HG03196 (cell line): ENCODE measurements around the gene STRIT1.
"Not testable (repeated sequence)": the region's sequence is repeated elsewhere in the genome, so short reads cannot be mapped to it uniquely, and the experiment has no call there.

Source experiments
- ATAC-seq: cut with Tn5 transposase; IDR thresholded peaks from one replicate; pipeline ENCODE4 v1.9.1; 2021; ENCODE audit not compliant: unreplicated experiment

Gene STRIT1

DNA sequence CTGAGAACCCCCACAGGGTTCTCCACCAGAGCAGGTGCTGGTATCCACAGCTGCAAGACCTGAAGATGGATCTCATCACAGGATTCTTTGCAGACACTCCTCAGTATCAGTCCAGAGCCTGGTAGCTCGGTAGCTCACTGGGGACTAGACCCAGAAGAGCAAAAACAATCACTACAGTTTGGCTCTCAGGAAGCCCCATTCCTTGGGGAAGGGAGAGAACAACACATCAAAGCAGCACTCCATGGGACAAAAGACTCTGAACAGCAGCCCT is 22.2 kb downstream of the STRIT1 start:
- no peak for ATAC-seq

DNA sequence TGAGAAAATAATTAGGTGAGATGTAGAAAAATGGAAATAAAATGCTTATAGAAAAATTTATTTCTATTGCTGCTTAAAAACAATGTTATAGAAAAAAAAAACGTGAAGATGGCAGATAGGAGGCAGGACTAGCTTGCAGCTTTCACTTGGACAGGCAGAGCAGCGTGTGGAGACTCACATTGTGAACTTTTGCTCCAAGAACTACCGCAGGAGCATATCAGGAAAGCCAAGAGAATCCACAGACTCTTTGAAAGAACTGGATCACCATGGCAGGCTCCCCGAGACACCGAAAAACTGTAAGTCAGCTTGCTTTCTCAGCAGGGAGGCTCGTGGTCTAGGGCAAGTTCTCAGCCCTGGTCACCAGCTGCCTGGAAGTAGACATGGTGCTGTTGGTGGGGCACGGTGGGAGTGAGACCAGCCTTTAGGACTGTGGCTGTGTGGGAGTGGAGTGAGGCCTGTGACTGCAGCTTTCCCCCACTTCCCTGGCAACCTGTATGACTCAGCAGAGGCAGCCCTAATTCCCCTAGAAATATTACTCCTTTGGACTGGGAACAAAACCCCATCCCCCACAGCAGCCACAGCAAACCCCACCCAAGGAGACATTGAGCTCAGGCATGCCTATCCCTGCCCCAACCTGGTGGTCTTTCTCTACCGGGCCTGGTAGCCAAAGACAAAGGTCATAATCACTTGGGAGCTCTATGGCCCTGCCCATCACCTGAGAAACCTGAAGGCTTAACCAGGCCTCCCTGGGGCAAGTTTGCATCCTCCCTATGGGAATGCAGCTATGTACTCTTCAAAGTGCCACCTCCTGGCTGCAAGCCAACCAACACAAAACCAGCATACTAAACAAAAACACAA is 22.8 kb downstream of the STRIT1 start:
- ATAC-seq = no peak

DNA sequence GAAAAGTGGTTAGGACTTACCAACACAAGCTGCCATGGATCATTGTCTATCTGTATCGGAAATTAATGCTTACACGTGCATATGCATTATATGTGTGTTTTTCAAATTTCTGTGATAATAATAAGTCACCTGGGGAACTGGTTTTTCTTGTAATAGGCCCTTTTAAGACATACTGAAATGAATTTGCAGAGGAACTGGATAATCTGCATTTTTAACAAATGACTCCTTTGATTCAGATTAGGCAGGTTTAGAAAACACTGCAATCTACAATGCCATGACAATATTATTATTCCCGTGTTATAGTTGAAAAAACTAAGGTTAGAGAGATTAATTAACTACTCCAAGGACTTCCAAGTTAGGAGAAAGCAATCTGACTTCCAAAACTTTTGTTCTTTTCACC is 23.4 kb downstream of the STRIT1 start:
- no peak for ATAC-seq

DNA sequence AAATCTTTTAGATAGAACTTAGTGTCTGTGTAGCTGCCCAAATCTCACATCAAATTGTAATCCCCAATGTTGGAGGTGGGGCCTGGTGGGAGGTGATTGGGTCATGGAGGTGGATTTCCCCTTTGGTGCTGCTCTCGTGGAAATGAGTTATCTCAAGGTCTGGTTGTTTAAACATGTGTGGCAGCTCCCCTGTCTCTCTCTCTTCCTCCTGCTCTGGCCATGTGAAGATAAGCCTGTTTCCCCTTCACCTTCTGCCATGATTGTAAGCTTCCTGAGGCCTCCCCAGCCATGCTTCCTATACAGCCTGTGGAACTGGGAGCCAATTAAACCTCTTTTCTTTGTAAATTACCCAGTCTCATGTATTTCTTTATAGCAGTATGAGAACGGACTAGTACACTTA is 30.6 kb downstream of the STRIT1 start:
- not testable (repeated sequence) for ATAC-seq

DNA sequence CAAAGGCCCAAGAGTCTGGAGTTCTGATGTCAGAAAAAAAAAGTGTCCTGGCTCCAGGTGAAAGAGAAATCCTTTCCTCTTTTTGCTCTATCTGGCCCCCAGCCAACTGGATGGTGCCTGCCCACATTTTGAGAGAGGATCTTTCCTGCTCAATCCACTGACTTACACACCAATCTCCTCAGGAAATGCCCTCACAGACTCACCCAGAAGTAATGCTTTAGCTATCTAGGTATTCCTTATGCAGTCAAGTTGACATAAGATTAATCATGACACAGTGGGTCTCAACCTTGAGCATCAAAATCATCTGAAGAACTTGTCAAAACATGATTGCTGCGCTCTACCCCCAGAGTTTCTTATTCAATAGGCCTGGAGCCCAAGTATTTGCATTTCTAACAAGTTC is 31.2 kb downstream of the STRIT1 start:
- no peak for ATAC-seq

DNA sequence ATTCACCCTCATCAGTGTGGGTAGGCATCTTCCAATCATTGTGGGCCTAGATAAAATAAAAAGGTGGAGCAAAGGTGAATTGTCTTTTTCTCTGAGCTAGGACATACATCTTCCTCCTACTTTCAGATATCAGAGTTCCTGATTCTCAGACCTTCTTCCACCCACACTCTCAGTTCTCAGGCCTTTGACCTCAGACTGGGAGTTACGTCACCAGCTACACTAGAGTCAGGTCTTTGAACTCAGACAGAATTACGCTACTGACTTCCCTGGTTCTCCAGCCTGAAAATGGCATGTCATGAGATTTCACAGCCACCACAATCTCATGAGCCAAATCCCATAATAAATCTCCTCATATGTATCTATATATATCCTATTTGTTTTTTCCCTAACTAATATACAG is 39.0 kb downstream of the STRIT1 start:
- no peak for ATAC-seq

DNA sequence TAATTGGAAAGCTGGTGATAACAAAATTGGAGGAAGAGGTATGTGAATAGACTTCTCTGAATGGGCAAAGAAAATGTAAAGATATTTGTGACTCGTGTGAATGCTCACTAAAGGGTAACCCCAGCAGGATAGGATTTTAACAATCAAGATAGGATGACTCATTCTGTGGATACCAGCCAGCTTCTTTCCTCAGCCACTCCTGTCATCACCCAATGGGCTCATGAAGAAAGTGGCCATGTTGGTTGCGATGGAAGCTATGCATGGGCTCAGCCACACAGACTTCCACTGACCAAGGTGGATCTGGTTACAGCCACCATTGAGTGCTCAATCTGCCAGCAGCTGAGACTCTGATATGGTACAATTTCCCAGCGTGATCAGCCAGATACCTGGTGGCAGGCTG is 40.9 kb downstream of the STRIT1 start:
- no peak for ATAC-seq

DNA sequence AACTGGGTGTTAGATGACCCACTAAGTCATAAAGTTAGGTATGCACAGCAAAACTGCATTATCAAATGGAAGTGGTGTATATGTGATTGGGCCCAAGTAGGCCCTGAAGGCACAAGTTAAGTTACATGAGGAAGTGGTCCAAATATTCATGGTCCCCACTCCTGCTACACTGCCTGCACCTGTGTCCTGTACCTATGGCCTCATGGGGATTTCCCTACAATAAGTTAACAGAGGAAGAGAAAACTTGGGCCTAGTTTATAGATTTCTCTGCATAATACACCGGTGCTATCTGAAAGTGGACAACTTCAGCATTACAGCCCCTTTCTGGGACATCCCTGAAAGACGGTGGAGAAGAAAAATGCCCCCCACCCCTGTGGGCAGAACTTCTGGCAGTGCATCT is 41.5 kb downstream of the STRIT1 start:
- ATAC-seq = no peak

DNA sequence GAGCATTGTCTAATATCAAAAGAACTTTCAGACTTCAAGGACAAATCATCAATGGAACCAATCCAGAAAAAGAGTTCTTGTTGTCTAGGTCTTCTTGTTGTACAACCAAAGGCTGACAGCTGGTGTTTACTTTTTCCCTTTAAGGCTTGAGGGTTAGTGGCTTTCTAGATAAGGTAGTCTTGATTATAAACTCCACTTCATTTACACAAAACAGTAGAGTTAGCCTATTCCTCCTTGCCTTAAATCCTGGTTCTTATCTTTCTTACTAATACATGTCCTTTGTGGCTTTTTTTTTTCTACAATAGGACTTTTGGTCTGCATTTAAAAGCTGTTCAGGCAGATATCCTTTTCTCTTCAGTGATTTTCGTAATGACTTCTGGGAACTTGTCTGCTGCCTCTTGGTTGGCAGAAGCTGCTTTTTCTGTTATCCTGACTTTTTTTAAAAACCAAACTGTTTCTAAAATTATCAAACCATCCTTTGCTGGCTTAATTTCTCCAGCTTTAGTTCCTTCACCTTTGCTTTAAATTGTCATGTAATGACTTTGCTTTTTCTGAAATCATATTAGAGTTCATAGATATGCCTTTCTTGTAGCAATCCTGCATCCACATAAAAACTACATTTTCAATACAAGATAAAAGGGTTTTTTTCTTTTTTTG is 44.8 kb downstream of the STRIT1 start:
- no peak for ATAC-seq

DNA sequence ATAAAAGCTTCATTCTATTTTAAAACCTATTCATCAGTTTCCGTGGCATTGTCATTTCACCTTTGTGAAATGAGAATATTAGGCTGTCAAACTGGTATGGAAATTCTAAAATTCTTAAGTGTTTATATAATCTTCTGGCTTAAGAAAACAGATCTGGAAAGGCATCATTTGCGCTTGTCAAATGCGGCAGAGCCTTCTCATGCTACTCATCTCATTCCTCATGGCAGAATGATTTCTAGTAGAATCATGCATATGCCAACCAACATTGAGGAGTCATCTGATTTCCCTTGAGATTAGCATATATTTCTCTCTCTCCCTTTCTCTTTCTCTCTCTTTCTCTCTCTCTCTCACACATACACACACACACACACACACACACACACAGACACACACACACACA is 48.8 kb downstream of the STRIT1 start:
- no peak for ATAC-seq

DNA sequence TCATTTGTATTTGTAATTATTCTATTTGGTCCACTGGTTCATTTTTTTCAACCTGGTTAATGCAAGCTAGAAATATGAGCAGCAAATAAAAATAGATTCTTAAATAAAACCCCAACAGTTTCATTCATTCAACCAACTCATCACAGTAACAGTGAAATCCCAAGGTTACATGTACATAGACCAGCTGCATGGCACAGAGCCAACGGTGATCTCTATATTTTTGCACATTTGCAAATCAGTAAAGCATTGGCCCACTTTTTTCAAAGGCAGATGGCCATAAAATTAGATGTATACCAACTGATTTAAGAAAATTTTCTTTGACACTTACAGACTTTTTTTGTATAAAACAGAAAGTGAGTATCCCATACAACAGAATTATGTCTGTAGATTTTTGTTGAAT is 49.3 kb downstream of the STRIT1 start:
- ATAC-seq = no peak

DNA sequence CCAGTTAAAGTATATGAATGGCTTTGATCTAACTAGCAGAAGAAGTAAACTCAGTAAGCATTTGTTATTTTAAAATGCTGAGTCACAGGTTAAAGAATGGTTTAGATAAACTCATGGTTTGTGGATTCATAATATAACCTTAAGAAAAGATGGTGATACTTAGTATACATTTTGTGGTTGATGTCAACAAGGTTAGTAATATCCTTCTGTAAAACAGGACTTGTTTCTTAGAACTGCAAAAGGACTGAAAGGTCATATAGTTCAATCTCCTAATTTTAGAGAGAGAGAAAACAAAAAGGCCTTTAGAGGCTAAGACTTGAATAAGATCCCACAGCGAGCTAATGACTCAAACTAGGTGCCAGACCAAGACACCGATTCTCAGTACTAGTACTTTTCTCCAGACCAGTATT is 50.0 kb downstream of the STRIT1 start:
- ATAC-seq = no peak

DNA sequence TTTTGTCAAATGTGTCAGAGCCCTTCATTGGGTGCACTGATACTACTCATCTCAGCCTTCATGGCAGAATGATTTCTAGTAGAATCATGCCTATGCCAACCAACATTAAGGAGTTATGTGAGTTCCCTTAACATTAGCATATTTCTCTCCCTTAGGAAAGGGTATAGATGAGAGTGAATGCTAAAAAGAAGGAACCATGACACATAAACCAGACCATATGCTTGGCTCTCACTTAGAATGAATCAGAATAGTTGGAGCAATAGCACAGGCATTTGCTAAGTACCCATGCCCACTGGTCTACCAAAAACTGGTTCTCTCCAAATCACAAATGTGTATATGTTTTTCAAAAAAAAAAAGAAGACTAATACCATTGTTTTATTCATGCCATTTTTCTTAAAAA is 51.1 kb downstream of the STRIT1 start:
- ATAC-seq = no peak

DNA sequence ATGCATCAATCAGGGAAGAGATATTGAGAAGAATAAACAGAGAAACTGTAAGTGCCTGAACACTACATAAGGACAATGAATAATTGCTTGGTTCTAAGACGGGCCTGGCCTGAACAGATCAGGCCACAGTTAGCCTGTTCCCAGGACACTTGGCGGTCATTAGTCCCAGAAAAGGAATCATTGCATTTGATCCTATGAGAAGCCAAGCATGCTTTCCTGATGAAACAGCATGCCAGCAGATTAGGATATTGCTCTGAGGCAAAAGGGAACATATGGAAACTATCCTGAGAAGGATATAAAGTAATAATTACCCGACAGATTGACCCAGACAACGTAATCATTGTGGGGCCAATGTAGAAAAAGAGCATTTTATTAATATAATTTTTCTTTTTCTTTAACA is 51.9 kb downstream of the STRIT1 start:
- ATAC-seq = no peak
